IMR-90 (cell line): Measurements from ENCODE around the gene MRPL11. TPM values are rescaled to one million over a fixed set of nuclear protein-coding genes. Genes with fewer than 3 reads are reported as not detected.

Source experiments
- ATAC-seq: fragments of 200-7000 bp; cut with Tn5 transposase; 2 replicates; pipeline ENCODE4 v1.9.1; 2020; ENCODE audit warnings: low read depth, mild to moderate bottlenecking, moderate library complexity
- BruUV-seq: library from RNA; stranded (reverse); fragments of 400-500 nt; replicated peaks from 2 replicates; lab custom pipeline; 2021; lab: Mats Ljungman, UMichigan
- CTCF ChIA-PET: fragments of 300-600 bp; formaldehyde crosslinking; extraction: SDS; loops from one replicate; lab custom pipeline; 2021; ENCODE audit warnings: antibody characterized with exemption; lab: Yijun Ruan, JAX
- POLR2A ChIA-PET: fragments of 300-600 bp; sonication (Branson Sonifier 250); formaldehyde crosslinking; loops from one replicate; lab custom pipeline; 2022; ENCODE audit warnings: antibody characterized with exemption; ENCODE audit not compliant: unreplicated experiment; lab: Charles Lee
- DNase-seq: peaks from one replicate; pipeline ENCODE4 v3.0.0; 2013
- H2AFZ ChIP-seq: replicated peaks from 2 replicates; pipeline ENCODE3; 2013; ENCODE audit warnings: low read length, mild to moderate bottlenecking; ENCODE audit not compliant: poor library complexity
- H2AK5ac ChIP-seq: 2 replicates; pipeline ENCODE4 v1.6.1; 2013; ENCODE audit warnings: low read depth, low read length, inconsistent platforms
- H2AK9ac ChIP-seq: replicated peaks from 2 replicates; pipeline ENCODE3; 2013; ENCODE audit warnings: mild to moderate bottlenecking, low read depth, low read length, moderate library complexity; ENCODE audit not compliant: poor library complexity
- H2BK120ac ChIP-seq: 2 replicates; pipeline ENCODE4 v1.6.1; 2013; ENCODE audit warnings: low read depth, low read length, inconsistent platforms
- H2BK15ac ChIP-seq: 3 replicates; pipeline ENCODE4 v1.6.1; 2013; ENCODE audit warnings: low read depth, low read length, inconsistent platforms
- H2BK20ac ChIP-seq: 2 replicates; pipeline ENCODE4 v1.6.1; 2013; ENCODE audit warnings: low read depth, mild to moderate bottlenecking, inconsistent platforms, low read length, moderate library complexity
- H2BK5ac ChIP-seq: 2 replicates; pipeline ENCODE4 v1.6.1; 2013; ENCODE audit warnings: mild to moderate bottlenecking, low read depth, low read length, inconsistent platforms; ENCODE audit not compliant: poor library complexity, severe bottlenecking
- H3K14ac ChIP-seq: replicated peaks from 2 replicates; pipeline ENCODE4 v1.6.1; 2013; ENCODE audit warnings: low read depth, low read length, inconsistent platforms
- H3K18ac ChIP-seq: 2 replicates; pipeline ENCODE4 v1.6.1; 2013; ENCODE audit warnings: low read depth, low read length, control low read depth
- H3K23ac ChIP-seq: 2 replicates; pipeline ENCODE4 v1.6.1; 2013; ENCODE audit warnings: low read depth, low read length, inconsistent platforms
- H3K27ac ChIP-seq: 2 replicates; pipeline ENCODE4 v1.5.1; 2013; ENCODE audit warnings: mild to moderate bottlenecking, control low read depth, low read length; ENCODE audit not compliant: insufficient read depth
- H3K27me3 ChIP-seq: 2 replicates; pipeline ENCODE4 v1.6.1; 2013; ENCODE audit warnings: low read length; ENCODE audit not compliant: control insufficient read depth, insufficient read depth
- H3K36me3 ChIP-seq: 2 replicates; pipeline ENCODE4 v1.6.1; 2013; ENCODE audit warnings: low read length, mixed read lengths; ENCODE audit not compliant: control insufficient read depth, insufficient read depth
- H3K4ac ChIP-seq: 2 replicates; pipeline ENCODE4 v1.6.1; 2013; ENCODE audit warnings: low read depth, low read length, inconsistent platforms
- H3K4me1 ChIP-seq: 2 replicates; pipeline ENCODE4 v1.6.1; 2013; ENCODE audit warnings: low read length, mixed read lengths; ENCODE audit not compliant: control insufficient read depth, insufficient read depth
- H3K4me2 ChIP-seq: 2 replicates; pipeline ENCODE4 v1.6.1; 2013; ENCODE audit warnings: low read depth, mild to moderate bottlenecking, control low read depth, low read length, moderate library complexity
- H3K4me3 ChIP-seq: 2 replicates; pipeline ENCODE4 v1.5.1; 2013; ENCODE audit warnings: low read depth, mild to moderate bottlenecking, control low read depth, low read length, moderate library complexity; ENCODE audit not compliant: insufficient read depth
- H3K56ac ChIP-seq: 2 replicates; pipeline ENCODE4 v1.6.1; 2013; ENCODE audit warnings: low read length, inconsistent platforms; ENCODE audit not compliant: insufficient read depth; ENCODE audit errors: extremely low read depth
- H3K79me1 ChIP-seq, 2 experiments: 2 replicates each; pipeline ENCODE4 v1.6.1; 2013; ENCODE audit warnings: low read length in 2 of 2, inconsistent platforms in 1 of 2, low read depth in 1 of 2
- H3K9ac ChIP-seq: 2 replicates; pipeline ENCODE4 v1.6.1; 2013; ENCODE audit warnings: low read depth, low read length, control low read depth
- H3K9me1 ChIP-seq: 2 replicates; pipeline ENCODE4 v1.6.1; 2013; ENCODE audit warnings: low read length, inconsistent platforms; ENCODE audit not compliant: insufficient read depth
- H3K9me3 ChIP-seq: 2 replicates; pipeline ENCODE4 v1.6.1; 2013; ENCODE audit warnings: low read length; ENCODE audit not compliant: control insufficient read depth, insufficient read depth
- H4K20me1 ChIP-seq: 2 replicates; pipeline ENCODE4 v1.6.1; 2013; ENCODE audit warnings: low read length, inconsistent platforms; ENCODE audit not compliant: insufficient read depth
- H4K5ac ChIP-seq: 2 replicates; pipeline ENCODE4 v1.6.1; 2013; ENCODE audit warnings: mild to moderate bottlenecking, low read depth, low read length, control low read depth
- H4K8ac ChIP-seq, 2 experiments: 2 replicates each; pipeline ENCODE4 v1.6.1; 2013; ENCODE audit warnings: low read depth in 2 of 2, low read length in 2 of 2, control low read depth in 1 of 2, inconsistent platforms in 1 of 2
- H4K91ac ChIP-seq: 2 replicates; pipeline ENCODE4 v1.6.1; 2013; ENCODE audit warnings: low read depth, low read length, inconsistent platforms; ENCODE audit not compliant: insufficient read depth
- BHLHE40 ChIP-seq: fragments of 150-350 bp; IDR thresholded peaks from 2 replicates; pipeline ENCODE4 v1.6.1; 2016; ENCODE audit warnings: mild to moderate bottlenecking, low read depth, low read length
- CEBPB ChIP-seq: IDR thresholded peaks from 2 replicates; pipeline ENCODE4 v1.6.1; 2012; ENCODE audit warnings: low read depth, low read length, improper control_type of control experiment
- CHD1 ChIP-seq: IDR thresholded peaks from 2 replicates; pipeline ENCODE4 v1.6.1; 2012; ENCODE audit warnings: low read depth, low read length, improper control_type of control experiment
- FOS ChIP-seq: fragments of 150-350 bp; IDR thresholded peaks from 2 replicates; pipeline ENCODE4 v1.6.1; 2016; ENCODE audit warnings: low read depth, low read length
- MAZ ChIP-seq: IDR thresholded peaks from 2 replicates; pipeline ENCODE4 v1.6.1; 2012; ENCODE audit warnings: low read depth, mild to moderate bottlenecking, low read length, improper control_type of control experiment, moderate library complexity, borderline replicate concordance
- MXI1 ChIP-seq: IDR thresholded peaks from 2 replicates; pipeline ENCODE4 v1.6.1; 2012; ENCODE audit warnings: low read depth, mild to moderate bottlenecking, low read length, moderate library complexity, borderline replicate concordance
- NFE2L2 ChIP-seq: fragments of 150-350 bp; IDR thresholded peaks from 2 replicates; pipeline ENCODE4 v1.6.1; 2016; ENCODE audit warnings: low read depth, mild to moderate bottlenecking, low read length
- RAD21 ChIP-seq: IDR thresholded peaks from 2 replicates; pipeline ENCODE4 v1.6.1; 2012; ENCODE audit warnings: low read length, improper control_type of control experiment
- RCOR1 ChIP-seq: IDR thresholded peaks from 2 replicates; pipeline ENCODE4 v1.6.1; 2012; ENCODE audit warnings: mild to moderate bottlenecking, low read length, improper control_type of control experiment; ENCODE audit not compliant: insufficient replicate concordance
- RFX5 ChIP-seq: IDR thresholded peaks from 2 replicates; pipeline ENCODE4 v1.8.0; 2012; ENCODE audit warnings: low read depth, mild to moderate bottlenecking, low read length, moderate library complexity
- SMC3 ChIP-seq: fragments of 150-350 bp; IDR thresholded peaks from 2 replicates; pipeline ENCODE4 v1.6.1; 2016; ENCODE audit warnings: low read depth, mild to moderate bottlenecking, antibody characterized with exemption, low read length, moderate library complexity
- WGBS, 2 experiments: methylation state at CpG; one replicate each; pipeline versions ENCODE4 v1.1.5 to v1.1.7; 2013; ENCODE audit warnings: missing lambda C conversion rate in 2 of 2; ENCODE audit not compliant: insufficient read length in 1 of 2; ENCODE audit errors: extremely low coverage in 2 of 2; 5-methylcytosine and 5-hydroxymethylcytosine counted together
- dilution Hi-C: fragments of 300-500 bp; cut with HindIII; formaldehyde crosslinking; loops from one replicate; pipeline ENCODE4 v1.14.3; 2018; ENCODE audit warnings: low sequenced_read_pairs; ENCODE audit not compliant: unreplicated experiment
- in situ Hi-C: fragments of 300-500 bp; cut with MboI; formaldehyde crosslinking; loops from 3 replicates; pipeline ENCODE4 v1.14.3; 2019; ENCODE audit warnings: low sequenced_read_pairs, inconsistent platforms, mixed read lengths
- intact Hi-C: fragments of 100-400 bp; cut with micrococcal nuclease; formaldehyde crosslinking; loops from 2 replicates; pipeline ENCODE4 v1.10.0; 2022
- polyA plus RNA-seq, 3 experiments: library from polyadenylated mRNA; depleted of rRNA; stranded (reverse); fragments of >200 nt; gene quantifications; 2 replicates each; pipeline ENCODE4 v1.2.3, GENCODE V29; 2012; ENCODE audit warnings: low replicate concordance in 1 of 3
- total RNA-seq: library from RNA; depleted of rRNA; stranded (reverse); fragments of >200 nt; gene quantifications from 2 replicates; pipeline ENCODE4 v1.2.3, GENCODE V29; 2012
- TF ChIP-seq, protein P1 (sequence below): fragments of 150-350 bp; IDR thresholded peaks from 2 replicates; pipeline ENCODE4 v1.6.1; 2017; ENCODE audit warnings: mild to moderate bottlenecking, antibody characterized with exemption, low read length, low read depth
- TF ChIP-seq, protein P2 (sequence below): conservative IDR thresholded peaks from 2 replicates; pipeline ENCODE4 v1.5.1; 2012; ENCODE audit warnings: mild to moderate bottlenecking, low read depth, low read length, improper control_type of control experiment
- TF ChIP-seq, protein P3 (sequence below): fragments of 150-350 bp; IDR thresholded peaks from 2 replicates; pipeline ENCODE4 v1.6.1; 2016; ENCODE audit warnings: low read depth, mild to moderate bottlenecking, low read length, moderate library complexity, borderline replicate concordance

MRPL11 gene
- total and polyA plus RNA-seq, 2 of the 4 experiments (the other 2 are of a cell fraction): 45.5 to 45.6 TPM

DNA sequence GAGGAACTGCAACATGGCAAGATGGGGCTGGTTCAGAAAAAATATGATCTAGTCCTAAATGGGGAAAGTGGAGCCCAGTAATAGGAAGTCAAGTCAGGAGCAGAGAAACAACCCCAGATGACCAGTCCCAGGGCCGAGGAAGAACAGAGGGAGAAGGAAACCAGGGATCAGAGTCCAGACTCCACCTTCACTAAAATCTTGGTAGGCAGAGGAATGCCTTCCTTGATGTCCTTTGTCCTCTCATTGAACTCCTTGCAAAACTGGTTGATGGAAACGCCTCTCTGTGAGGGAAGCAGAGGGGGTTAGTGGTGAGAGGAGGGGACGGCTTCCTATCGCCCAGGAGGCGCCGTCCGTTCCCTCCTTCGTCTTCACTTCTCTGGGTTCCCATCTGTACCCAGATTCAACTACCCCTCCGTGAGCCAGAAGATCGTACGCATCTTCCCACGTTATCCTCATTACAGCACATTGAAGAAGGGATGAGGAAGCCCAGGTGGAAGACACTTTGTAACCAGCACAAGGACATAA lies 607 bp downstream of the MRPL11 start:
- Histone ChIP-seq H3K4me3 (peak overlapping the region; percentile 77), H2BK15ac (no peak overlapping the region), H3K79me1 (peaks cover 7 to 18% of the 10 kb centered on the region in 2 experiments), H2AK5ac (peak overlapping the region; percentile 50), H3K4me2 (peak overlapping the region; percentile 97), H3K36me3 (peaks cover 11% of the 10 kb centered on the region; the same call in 1 of the 2 replicates), H3K9ac (peak overlapping the region; percentile 68), H3K4me1 (peaks cover 5% of the 10 kb centered on the region), H3K18ac (0 out of 2 replicates have a peak overlapping the region, but pooled peaks have one; percentile 7), H3K27me3 (no peaks in the 10 kb centered on the region), H3K27ac (peak overlapping the region; percentile 81), H3K23ac (peak overlapping the region; percentile 79), H3K14ac (peak overlapping the region; percentile 89), H2BK5ac (peak overlapping the region; percentile 97), H2BK120ac (no peak overlapping the region), H4K20me1 (no peaks in the 10 kb centered on the region), H2AK9ac (peak overlapping the region; percentile 90), H4K5ac (peak overlapping the region; percentile 74), H2AFZ (peak overlapping the region; percentile 97), H3K56ac (peak overlapping the region; percentile 71; the same call in 1 of the 2 replicates), H2BK20ac (no peak overlapping the region), H3K4ac (peak overlapping the region; percentile 93), H4K8ac (peak overlapping the region; percentile 63 to 100), H3K9me1 (0 out of 2 replicates have a peak, but pooled peaks cover 6% of the 10 kb centered on the region), H4K91ac (peak overlapping the region; percentile 53), H3K9me3 (peaks cover 2% of the 10 kb centered on the region)
- ChIA-PET POLR2A (interaction anchor here (0.5 to 0.6 kb wide), 2 partner anchors 583 to 1030 kb away, joined by 3 read pairs; no protein-coding TSS in a partner anchor), CTCF (interaction anchor here (0.9 to 1.6 kb wide), 3 partner anchors 16 to 31 kb away, joined by 3 to 5 read pairs (median 4); partner anchors contain the start of gene PELI3)
- no TSS peak for BruUV-seq
- dilution Hi-C loops: no loop called here
- DNase-seq (no peak), ATAC-seq (no peak)
- intact Hi-C loops: loop anchor here (2.0 kb wide), 2 partner anchors 29 to 43 kb away; partner anchors contain the start of gene DPP3
- 20% methylated on average over 1 of the region's 12 CpGs; no CpG with 5 or more reads in 1 of the 2 experiments for WGBS, 2 experiments
- in situ Hi-C loops: no loop called here
- TF ChIP-seq RCOR1: no peak
- no peak for TF ChIP-seq CEBPB
- TF ChIP-seq CHD1: no peak
- TF ChIP-seq, protein P1, sequence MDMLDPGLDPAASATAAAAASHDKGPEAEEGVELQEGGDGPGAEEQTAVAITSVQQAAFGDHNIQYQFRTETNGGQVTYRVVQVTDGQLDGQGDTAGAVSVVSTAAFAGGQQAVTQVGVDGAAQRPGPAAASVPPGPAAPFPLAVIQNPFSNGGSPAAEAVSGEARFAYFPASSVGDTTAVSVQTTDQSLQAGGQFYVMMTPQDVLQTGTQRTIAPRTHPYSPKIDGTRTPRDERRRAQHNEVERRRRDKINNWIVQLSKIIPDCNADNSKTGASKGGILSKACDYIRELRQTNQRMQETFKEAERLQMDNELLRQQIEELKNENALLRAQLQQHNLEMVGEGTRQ: no peak
- no peak for TF ChIP-seq MAZ
- TF ChIP-seq, protein P2, sequence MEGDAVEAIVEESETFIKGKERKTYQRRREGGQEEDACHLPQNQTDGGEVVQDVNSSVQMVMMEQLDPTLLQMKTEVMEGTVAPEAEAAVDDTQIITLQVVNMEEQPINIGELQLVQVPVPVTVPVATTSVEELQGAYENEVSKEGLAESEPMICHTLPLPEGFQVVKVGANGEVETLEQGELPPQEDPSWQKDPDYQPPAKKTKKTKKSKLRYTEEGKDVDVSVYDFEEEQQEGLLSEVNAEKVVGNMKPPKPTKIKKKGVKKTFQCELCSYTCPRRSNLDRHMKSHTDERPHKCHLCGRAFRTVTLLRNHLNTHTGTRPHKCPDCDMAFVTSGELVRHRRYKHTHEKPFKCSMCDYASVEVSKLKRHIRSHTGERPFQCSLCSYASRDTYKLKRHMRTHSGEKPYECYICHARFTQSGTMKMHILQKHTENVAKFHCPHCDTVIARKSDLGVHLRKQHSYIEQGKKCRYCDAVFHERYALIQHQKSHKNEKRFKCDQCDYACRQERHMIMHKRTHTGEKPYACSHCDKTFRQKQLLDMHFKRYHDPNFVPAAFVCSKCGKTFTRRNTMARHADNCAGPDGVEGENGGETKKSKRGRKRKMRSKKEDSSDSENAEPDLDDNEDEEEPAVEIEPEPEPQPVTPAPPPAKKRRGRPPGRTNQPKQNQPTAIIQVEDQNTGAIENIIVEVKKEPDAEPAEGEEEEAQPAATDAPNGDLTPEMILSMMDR: no peak
- no peak for TF ChIP-seq MXI1
- TF ChIP-seq RAD21: no peak
- TF ChIP-seq, protein P3, sequence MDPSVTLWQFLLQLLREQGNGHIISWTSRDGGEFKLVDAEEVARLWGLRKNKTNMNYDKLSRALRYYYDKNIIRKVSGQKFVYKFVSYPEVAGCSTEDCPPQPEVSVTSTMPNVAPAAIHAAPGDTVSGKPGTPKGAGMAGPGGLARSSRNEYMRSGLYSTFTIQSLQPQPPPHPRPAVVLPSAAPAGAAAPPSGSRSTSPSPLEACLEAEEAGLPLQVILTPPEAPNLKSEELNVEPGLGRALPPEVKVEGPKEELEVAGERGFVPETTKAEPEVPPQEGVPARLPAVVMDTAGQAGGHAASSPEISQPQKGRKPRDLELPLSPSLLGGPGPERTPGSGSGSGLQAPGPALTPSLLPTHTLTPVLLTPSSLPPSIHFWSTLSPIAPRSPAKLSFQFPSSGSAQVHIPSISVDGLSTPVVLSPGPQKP: no peak
- TF ChIP-seq FOS: no peak
- TF ChIP-seq NFE2L2: no peak
- no peak for TF ChIP-seq SMC3
- TF ChIP-seq RFX5: no peak
- TF ChIP-seq BHLHE40: no peak
